ENCODE data around the gene TACC2.

TACC2 gene

DNA sequence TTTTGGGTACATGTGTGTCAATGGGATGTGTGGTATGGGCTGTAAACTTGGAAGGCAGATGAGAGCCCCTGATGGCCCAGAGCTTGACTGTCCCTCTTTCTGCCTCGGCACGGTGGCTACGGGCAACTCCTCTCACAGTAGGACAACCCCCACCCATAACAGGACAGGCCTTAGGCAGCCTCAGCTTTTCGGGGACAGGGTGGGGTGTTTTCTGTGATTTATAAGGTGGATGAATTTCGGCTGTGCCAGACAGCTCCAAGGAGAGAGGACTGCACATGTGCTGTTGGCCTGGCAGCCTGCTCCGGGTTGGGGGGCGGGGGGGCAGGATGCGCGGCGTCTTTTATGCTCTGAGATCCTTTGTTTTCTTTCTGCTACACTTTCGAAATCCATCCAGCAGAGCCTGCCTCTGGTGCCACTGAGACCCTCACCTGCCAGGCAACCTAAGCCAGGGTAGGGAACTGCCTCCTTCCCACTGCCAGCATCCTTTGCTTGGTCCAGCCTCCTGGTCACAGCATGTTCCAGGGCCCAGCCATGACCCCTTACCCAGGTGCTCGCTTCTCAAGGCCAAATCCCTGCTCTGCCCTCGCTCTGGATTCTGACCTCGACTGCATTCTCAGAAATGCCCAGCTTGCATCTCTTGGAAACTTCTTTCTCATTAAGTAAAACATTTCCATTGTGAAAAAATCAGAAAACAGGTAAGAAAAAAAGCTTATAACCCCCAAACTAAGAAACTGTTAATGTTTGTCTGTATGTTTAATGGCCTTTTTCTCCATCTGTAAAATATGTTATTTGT lies 266.7 kb downstream of the TACC2 start:
- Mint-ChIP-seq H3K27ac (no peak overlapping the region), H3K4me1 (peaks cover 36% of the 10 kb centered on the region), H3K27me3 (ENCODE audit: low read depth, poor library complexity) (no peaks in the 10 kb centered on the region), H3K36me3 (ENCODE audit: low read depth) (peaks cover 18% of the 10 kb centered on the region), H3K4me3 (no peak overlapping the region), H3K9me3 (peaks cover 5% of the 10 kb centered on the region)
- no peak for DNase-seq
- TF ChIP-seq CTCF (IDR thresholded peaks at IDR 0.05), result no peak

GRCh38 chr10:122257041-122257440 lies 268.1 kb downstream of the TACC2 start:
- TF ChIP-seq CTCF (IDR thresholded peaks at IDR 0.05), result no peak
- H3K9me3 Mint-ChIP-seq, result peaks cover 13% of the 10 kb centered on the region
- H3K36me3 Mint-ChIP-seq (ENCODE audit: low read depth), result peaks cover 27% of the 10 kb centered on the region
- H3K27me3 Mint-ChIP-seq (ENCODE audit: low read depth, poor library complexity), result no peaks in the 10 kb centered on the region
- DNase-seq, result no peak
- peaks cover 36% of the 10 kb centered on the region for H3K4me1 Mint-ChIP-seq
- no peak overlapping the region for H3K27ac Mint-ChIP-seq
- H3K4me3 Mint-ChIP-seq, result no peak overlapping the region

DNA sequence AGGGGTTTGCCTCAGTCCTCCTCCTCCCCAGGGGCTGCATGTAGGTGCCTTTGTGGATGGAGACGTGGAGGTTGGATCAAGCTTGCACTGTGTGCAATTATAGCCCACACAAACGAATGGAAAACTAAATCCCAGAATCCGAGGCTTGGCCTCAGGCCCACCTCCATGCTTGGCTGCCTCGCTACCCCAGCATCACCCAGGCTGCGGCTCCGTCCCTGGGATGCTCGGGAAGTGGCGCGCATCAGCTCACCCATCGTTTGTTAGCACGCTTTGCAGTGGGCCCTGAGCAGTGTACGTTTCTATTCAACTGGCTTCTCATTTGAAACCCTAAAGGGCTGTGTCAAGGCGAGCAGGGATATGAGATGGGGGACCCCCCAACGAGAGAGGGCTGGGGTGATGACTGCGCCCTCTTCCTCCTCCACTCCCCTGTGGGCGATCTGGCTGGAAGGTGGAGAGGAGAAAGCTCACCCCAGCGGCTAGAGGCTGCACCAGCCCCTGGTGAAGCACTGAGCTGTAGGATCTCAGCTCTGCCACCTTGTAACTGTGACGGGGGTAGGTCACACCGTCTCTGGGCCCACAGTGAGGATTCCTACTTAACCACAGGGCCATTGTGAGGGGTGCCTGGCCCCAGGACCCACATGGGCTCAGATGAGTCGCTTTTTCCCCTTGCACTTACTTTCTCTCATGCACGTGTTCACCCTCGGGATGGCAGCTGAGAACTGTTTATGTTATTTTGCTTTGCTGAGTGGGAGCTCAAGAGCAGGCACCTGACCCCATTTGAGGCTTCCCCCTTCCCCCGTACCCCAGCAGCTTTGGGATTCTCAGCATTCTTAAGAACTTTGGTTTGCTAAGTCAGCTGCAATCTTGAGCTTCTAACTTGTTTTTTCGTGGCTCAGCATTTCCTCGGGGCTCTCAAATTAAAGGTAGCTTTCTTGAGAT lies 269.4 kb downstream of the TACC2 start:
- H3K27me3 Mint-ChIP-seq (ENCODE audit: low read depth, poor library complexity), result no peaks in the 10 kb centered on the region
- peaks cover 28% of the 10 kb centered on the region for H3K4me1 Mint-ChIP-seq
- TF ChIP-seq CTCF (IDR thresholded peaks at IDR 0.05), result no peak
- no peak for DNase-seq
- H3K4me3 Mint-ChIP-seq, result no peak overlapping the region
- peaks cover 27% of the 10 kb centered on the region for H3K9me3 Mint-ChIP-seq
- peak overlapping the region; percentile 80 for H3K27ac Mint-ChIP-seq
- H3K36me3 Mint-ChIP-seq (ENCODE audit: low read depth), result peaks cover 36% of the 10 kb centered on the region

GRCh38 chr10:122259075-122259466 lies 270.1 kb downstream of the TACC2 start:
- peaks cover 40% of the 10 kb centered on the region for H3K36me3 Mint-ChIP-seq (ENCODE audit: low read depth)
- H3K4me1 Mint-ChIP-seq, result peaks cover 25% of the 10 kb centered on the region
- H3K4me3 Mint-ChIP-seq, result no peak overlapping the region
- H3K27me3 Mint-ChIP-seq (ENCODE audit: low read depth, poor library complexity), result no peaks in the 10 kb centered on the region
- H3K27ac Mint-ChIP-seq, result peak overlapping the region; percentile 80
- no peak for TF ChIP-seq CTCF (IDR thresholded peaks at IDR 0.05)
- DNase-seq, result no peak
- H3K9me3 Mint-ChIP-seq, result peaks cover 34% of the 10 kb centered on the region

- H3K4me1 Mint-ChIP-seq, result peaks cover 21% of the 10 kb centered on the region
- no peak overlapping the region for H3K27ac Mint-ChIP-seq
- peaks cover 3% of the 10 kb centered on the region for H3K27me3 Mint-ChIP-seq (ENCODE audit: low read depth, poor library complexity)
- peaks cover 40% of the 10 kb centered on the region for H3K36me3 Mint-ChIP-seq (ENCODE audit: low read depth)
- H3K4me3 Mint-ChIP-seq, result no peak overlapping the region
- H3K9me3 Mint-ChIP-seq, result peaks cover 34% of the 10 kb centered on the region
- no peak for TF ChIP-seq CTCF (IDR thresholded peaks at IDR 0.05)
- no peak for DNase-seq
These were observed 272.6 kb downstream of the TACC2 start for GRCh38 chr10:122261584-122261983.

Data from nephron progenitor cell (in vitro differentiated cells).